ENCODE results near the gene PDE7B. TPM values are rescaled to one million over a fixed set of nuclear protein-coding genes. Genes with fewer than 3 reads are reported as not detected.

The PDE7B gene
- total RNA-seq, 1 donor from 2014 or later, result 0.05 TPM

DNA sequence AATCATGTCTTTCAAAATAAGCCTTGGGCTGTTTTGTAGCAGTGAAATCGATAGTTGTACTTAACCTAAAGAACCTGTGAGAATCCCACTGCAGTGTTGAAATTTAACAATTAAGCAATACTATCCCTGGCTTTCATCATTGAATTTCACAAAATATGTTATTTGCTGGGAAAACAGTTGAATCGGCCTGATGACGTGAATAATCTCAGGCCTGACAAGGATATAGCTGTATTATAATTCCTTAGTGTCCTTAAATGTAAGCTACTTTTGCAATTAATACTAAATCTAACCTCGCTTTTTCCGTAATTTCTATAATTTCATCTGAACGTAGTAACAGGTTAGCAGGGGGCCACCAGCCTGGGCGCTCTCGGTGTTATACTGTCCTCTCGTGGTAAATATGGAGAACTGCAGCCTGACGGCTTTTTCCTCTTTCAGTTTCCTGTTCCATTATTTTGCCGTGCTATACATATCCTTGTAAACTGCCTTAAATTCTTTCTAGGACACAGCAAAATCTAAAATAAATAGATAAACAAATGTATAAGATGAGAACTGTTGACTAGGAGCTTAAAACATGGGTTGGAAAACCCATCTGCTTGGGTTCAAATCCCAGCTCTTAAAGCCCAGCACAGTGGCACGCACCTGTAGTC, 374.6 kb downstream of the PDE7B start:
- Mint-ChIP-seq H3K27me3 (ENCODE audit: low read depth) (no peaks in the 10 kb centered on the region), H3K4me3 (ENCODE audit: unreplicated experiment) (no peak overlapping the region), H3K9me3 (ENCODE audit: low read depth) (no peaks in the 10 kb centered on the region), H3K36me3 (ENCODE audit: low read depth) (peaks cover 2% of the 10 kb centered on the region), H3K27ac (ENCODE audit: unreplicated experiment) (no peak overlapping the region), H3K4me1 (ENCODE audit: low read depth) (peaks cover 14% of the 10 kb centered on the region)
- TF ChIP-seq CTCF (IDR thresholded peaks at IDR 0.05), result peak; percentile 100
- DNase-seq (ENCODE audit: low spot score), result no peak

DNA sequence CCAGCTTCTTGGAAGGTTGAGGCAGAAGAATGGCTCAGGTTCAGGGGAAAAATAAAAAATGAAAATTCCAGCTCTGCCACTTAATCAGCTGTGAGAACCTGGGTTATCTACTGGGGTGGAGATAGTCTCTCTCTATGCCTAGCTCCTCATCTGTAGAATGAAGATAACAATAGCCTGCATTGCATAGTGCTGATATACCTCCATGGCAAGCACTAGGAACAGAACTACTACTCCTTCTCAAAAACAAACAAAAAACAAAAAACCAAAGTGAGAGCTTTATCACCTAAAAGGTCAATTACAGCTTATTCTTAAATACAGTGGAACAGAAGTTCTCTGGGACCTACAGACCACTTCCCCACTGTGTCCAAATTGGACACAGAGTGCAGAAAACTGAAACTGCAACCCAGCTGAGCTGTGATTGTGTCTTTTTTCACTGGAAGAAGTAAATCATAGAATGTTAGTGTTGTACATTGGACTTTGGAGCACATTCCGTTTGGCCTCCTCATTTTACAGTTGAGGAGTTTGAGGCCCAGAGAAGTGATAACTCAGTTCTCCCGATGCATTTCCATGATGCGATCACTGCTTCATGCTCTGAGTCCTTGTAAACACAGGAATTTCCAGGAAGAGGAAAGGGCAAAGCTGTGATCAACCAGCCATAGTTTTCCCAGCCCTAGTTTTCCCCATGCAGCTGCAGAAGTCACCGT, 375.3 kb downstream of the PDE7B start:
- Mint-ChIP-seq H3K4me3 (ENCODE audit: unreplicated experiment) (no peak overlapping the region), H3K27ac (ENCODE audit: unreplicated experiment) (no peak overlapping the region), H3K27me3 (ENCODE audit: low read depth) (no peaks in the 10 kb centered on the region), H3K9me3 (ENCODE audit: low read depth) (no peaks in the 10 kb centered on the region), H3K4me1 (ENCODE audit: low read depth) (peaks cover 14% of the 10 kb centered on the region), H3K36me3 (ENCODE audit: low read depth) (peaks cover 2% of the 10 kb centered on the region)
- DNase-seq (ENCODE audit: low spot score), result no peak
- no peak for TF ChIP-seq CTCF (IDR thresholded peaks at IDR 0.05)

DNA sequence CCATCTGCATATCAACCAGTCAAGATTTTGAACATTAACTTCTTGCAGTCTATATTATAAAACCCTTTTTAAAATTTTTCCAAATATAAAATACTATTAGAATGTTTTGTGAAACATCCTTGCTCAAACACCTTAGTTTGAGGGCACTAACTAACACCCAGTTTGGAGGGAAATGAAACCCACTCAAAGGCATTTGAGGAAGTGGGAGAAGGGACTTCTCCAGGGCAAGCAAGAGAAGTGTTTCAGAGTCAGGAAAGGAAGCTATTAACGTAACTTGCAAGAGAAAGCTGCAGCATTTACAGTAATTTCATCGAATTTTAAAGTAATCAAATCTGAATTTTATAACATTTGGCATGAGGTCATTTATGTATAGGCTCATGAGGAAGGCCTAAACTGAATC, 377.3 kb downstream of the PDE7B start:
- H3K27ac Mint-ChIP-seq (ENCODE audit: unreplicated experiment), result no peak overlapping the region
- H3K27me3 Mint-ChIP-seq (ENCODE audit: low read depth), result no peaks in the 10 kb centered on the region
- H3K4me1 Mint-ChIP-seq (ENCODE audit: low read depth), result peaks cover 14% of the 10 kb centered on the region
- no peak for TF ChIP-seq CTCF (IDR thresholded peaks at IDR 0.05)
- no peaks in the 10 kb centered on the region for H3K36me3 Mint-ChIP-seq (ENCODE audit: low read depth)
- H3K4me3 Mint-ChIP-seq (ENCODE audit: unreplicated experiment), result no peak overlapping the region
- DNase-seq (ENCODE audit: low spot score), result no peak
- no peaks in the 10 kb centered on the region for H3K9me3 Mint-ChIP-seq (ENCODE audit: low read depth)

DNA sequence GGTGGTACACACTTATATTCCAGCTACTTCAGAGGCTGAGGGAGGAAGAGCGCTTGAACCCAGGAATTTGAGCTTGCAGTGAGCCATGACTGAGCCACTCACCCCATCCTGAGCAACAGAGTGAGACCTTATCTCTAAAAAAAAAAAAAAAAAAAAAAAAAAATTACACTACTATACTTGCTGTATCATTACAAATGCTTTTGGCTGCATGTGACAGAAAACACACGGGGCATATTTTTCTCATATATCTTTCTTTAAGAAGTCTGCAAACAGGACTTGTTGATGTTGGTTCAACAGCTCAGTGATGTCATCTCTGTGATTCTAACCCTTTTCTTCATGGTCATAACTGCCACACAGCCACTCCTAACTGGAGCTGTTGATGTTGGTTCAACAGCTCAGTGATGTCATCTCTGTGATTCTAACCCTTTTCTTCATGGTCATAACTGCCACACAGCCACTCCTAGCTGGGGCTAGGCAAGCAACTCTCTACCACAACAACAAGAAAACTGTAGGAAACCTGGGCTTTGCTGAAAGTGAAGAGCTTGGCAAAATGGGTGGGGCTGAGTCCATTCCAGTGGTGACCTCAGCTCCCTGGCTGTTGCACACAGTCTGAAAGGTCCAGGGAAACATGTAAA, 378.8 kb downstream of the PDE7B start:
- no peak for DNase-seq (ENCODE audit: low spot score)
- Mint-ChIP-seq H3K9me3 (ENCODE audit: low read depth) (no peaks in the 10 kb centered on the region), H3K27ac (ENCODE audit: unreplicated experiment) (no peak overlapping the region), H3K36me3 (ENCODE audit: low read depth) (no peaks in the 10 kb centered on the region), H3K27me3 (ENCODE audit: low read depth) (no peaks in the 10 kb centered on the region), H3K4me3 (ENCODE audit: unreplicated experiment) (no peak overlapping the region), H3K4me1 (ENCODE audit: low read depth) (peaks cover 14% of the 10 kb centered on the region)
- TF ChIP-seq CTCF (IDR thresholded peaks at IDR 0.05), result no peak

GRCh38 chr6:136232701-136233100, 381.2 kb downstream of the PDE7B start:
- TF ChIP-seq CTCF (IDR thresholded peaks at IDR 0.05), result no peak
- Mint-ChIP-seq H3K4me1 (ENCODE audit: low read depth) (peaks cover 8% of the 10 kb centered on the region), H3K4me3 (ENCODE audit: unreplicated experiment) (no peak overlapping the region), H3K27ac (ENCODE audit: unreplicated experiment) (no peak overlapping the region), H3K36me3 (ENCODE audit: low read depth) (no peaks in the 10 kb centered on the region), H3K9me3 (ENCODE audit: low read depth) (no peaks in the 10 kb centered on the region), H3K27me3 (ENCODE audit: low read depth) (no peaks in the 10 kb centered on the region)
- DNase-seq (ENCODE audit: low spot score), result no peak
